H9 (cell line): ENCODE results near the gene NOXRED1. TPM values are rescaled to one million over a fixed set of nuclear protein-coding genes. Genes with fewer than 3 reads are reported as not detected.

Source experiments
- DNase-seq: peaks from one replicate; pipeline ENCODE4 v3.0.0-alpha.2; 2017
- H2AFZ ChIP-seq: one replicate; pipeline ENCODE4 v1.6.1; 2013; ENCODE audit warnings: mild to moderate bottlenecking, low read length, control low read depth, moderate library complexity
- H2AK5ac ChIP-seq: 2 replicates; pipeline ENCODE4 v1.6.1; 2013; ENCODE audit warnings: low read length, control low read depth, mixed read lengths; ENCODE audit not compliant: insufficient read length
- H2BK120ac ChIP-seq: one replicate; pipeline ENCODE4 v1.6.1; 2013; ENCODE audit warnings: low read depth, mild to moderate bottlenecking, low read length, control low read depth, inconsistent platforms; ENCODE audit not compliant: poor library complexity, severe bottlenecking
- H2BK12ac ChIP-seq: 2 replicates; pipeline ENCODE4 v1.6.1; 2013; ENCODE audit warnings: low read length, control low read depth, mixed read lengths, low read depth; ENCODE audit not compliant: insufficient read length
- H2BK15ac ChIP-seq: 2 replicates; pipeline ENCODE4 v1.6.1; 2013; ENCODE audit warnings: low read depth, low read length, control low read depth
- H2BK20ac ChIP-seq: one replicate; pipeline ENCODE4 v1.6.1; 2013; ENCODE audit warnings: low read depth, mild to moderate bottlenecking, low read length, control low read depth, inconsistent platforms; ENCODE audit not compliant: poor library complexity, severe bottlenecking
- H2BK5ac ChIP-seq: 2 replicates; pipeline ENCODE4 v1.6.1; 2013; ENCODE audit warnings: low read length, control low read depth, mixed read lengths; ENCODE audit not compliant: insufficient read length
- H3K14ac ChIP-seq: 2 replicates; pipeline ENCODE4 v1.6.1; 2013; ENCODE audit warnings: low read length, control low read depth; ENCODE audit not compliant: insufficient read depth
- H3K18ac ChIP-seq: 2 replicates; pipeline ENCODE4 v1.6.1; 2013; ENCODE audit warnings: low read depth, mild to moderate bottlenecking, mixed read lengths, low read length, control low read depth; ENCODE audit not compliant: insufficient read length
- H3K23ac ChIP-seq: 2 replicates; pipeline ENCODE4 v1.6.1; 2013; ENCODE audit warnings: low read length, control low read depth, mixed read lengths, low read depth; ENCODE audit not compliant: insufficient read length
- H3K23me2 ChIP-seq: 2 replicates; pipeline ENCODE4 v1.6.1; 2013; ENCODE audit warnings: low read depth, mild to moderate bottlenecking, mixed read lengths, low read length, control low read depth; ENCODE audit not compliant: insufficient read length, poor library complexity, severe bottlenecking
- H3K27ac ChIP-seq: 2 replicates; pipeline ENCODE4 v1.5.1; 2013; ENCODE audit warnings: low read length, control low read depth, mixed read lengths, low read depth; ENCODE audit not compliant: insufficient read length
- H3K27me3 ChIP-seq: 2 replicates; pipeline ENCODE4 v1.6.1; 2013; ENCODE audit warnings: low read length, control low read depth, inconsistent platforms; ENCODE audit not compliant: insufficient read depth
- H3K4ac ChIP-seq: 2 replicates; pipeline ENCODE4 v1.6.1; 2013; ENCODE audit warnings: low read depth, mild to moderate bottlenecking, control low read depth, inconsistent platforms, low read length, moderate library complexity
- H3K4me1 ChIP-seq: 2 replicates; pipeline ENCODE4 v1.6.1; 2013; ENCODE audit warnings: low read length, control low read depth, inconsistent platforms; ENCODE audit not compliant: insufficient read depth
- H3K4me2 ChIP-seq: 2 replicates; pipeline ENCODE4 v1.6.1; 2013; ENCODE audit warnings: low read length, control low read depth, mixed read lengths; ENCODE audit not compliant: insufficient read length, insufficient read depth
- H3K56ac ChIP-seq: 2 replicates; pipeline ENCODE4 v1.6.1; 2013; ENCODE audit warnings: low read depth, mild to moderate bottlenecking, mixed read lengths, low read length, control low read depth; ENCODE audit not compliant: insufficient read length
- H3K79me1 ChIP-seq: 2 replicates; pipeline ENCODE4 v1.6.1; 2013; ENCODE audit warnings: low read depth, mild to moderate bottlenecking, moderate library complexity, low read length, control low read depth, inconsistent platforms; ENCODE audit not compliant: insufficient read depth, poor library complexity, severe bottlenecking
- H3K79me2 ChIP-seq: 2 replicates; pipeline ENCODE4 v1.6.1; 2013; ENCODE audit warnings: low read length, control low read depth, inconsistent platforms; ENCODE audit not compliant: insufficient read depth
- H3K9ac ChIP-seq: 2 replicates; pipeline ENCODE4 v1.6.1; 2013; ENCODE audit warnings: low read length, control low read depth, mixed read lengths; ENCODE audit not compliant: insufficient read length; ENCODE audit errors: extremely low read depth
- H3K9me3 ChIP-seq: one replicate; pipeline ENCODE4 v1.6.1; 2013; ENCODE audit warnings: low read depth, low read length, inconsistent platforms; ENCODE audit not compliant: control insufficient read depth
- H3T11ph ChIP-seq: one replicate; pipeline ENCODE4 v1.6.1; 2013; ENCODE audit warnings: mild to moderate bottlenecking, low read length, control low read depth, inconsistent platforms
- H4K20me1 ChIP-seq: one replicate; pipeline ENCODE4 v1.6.1; 2013; ENCODE audit not compliant: control insufficient read depth, insufficient read length, insufficient read depth
- H4K5ac ChIP-seq: 2 replicates; pipeline ENCODE4 v1.6.1; 2013; ENCODE audit warnings: low read depth, mild to moderate bottlenecking, mixed read lengths, low read length, control low read depth; ENCODE audit not compliant: insufficient read length
- H4K8ac ChIP-seq: replicated peaks from 2 replicates; pipeline ENCODE4 v1.6.1; 2013; ENCODE audit warnings: low read length, control low read depth, mixed read lengths, low read depth; ENCODE audit not compliant: insufficient read length
- H4K91ac ChIP-seq: 2 replicates; pipeline ENCODE4 v1.6.1; 2013; ENCODE audit warnings: low read depth, mild to moderate bottlenecking, moderate library complexity, mixed read lengths, low read length, control low read depth; ENCODE audit not compliant: insufficient read length
- H3K27ac Mint-ChIP-seq, 3 experiments: 2 replicates in 2 of 3; 3 replicates in 1 of 3; pipeline ENCODE4 v1.8.0; 2020 to 2021; ENCODE audit warnings: mixed read lengths in 3 of 3, mild to moderate bottlenecking in 1 of 3, moderate library complexity in 1 of 3
- H3K27me3 Mint-ChIP-seq: 2 replicates; pipeline ENCODE4 v1.8.0; 2021; ENCODE audit warnings: low read depth, mild to moderate bottlenecking, moderate library complexity, mixed read lengths
- H3K36me3 Mint-ChIP-seq, 3 experiments: 2 replicates in 2 of 3; 3 replicates in 1 of 3; pipeline ENCODE4 v1.8.0; 2020 to 2021; ENCODE audit warnings: low read depth in 3 of 3, mixed read lengths in 3 of 3; ENCODE audit not compliant: insufficient read depth in 1 of 3
- H3K4me1 Mint-ChIP-seq, 2 experiments: 2 replicates each; pipeline ENCODE4 v1.8.0; 2020; ENCODE audit warnings: mixed read lengths in 2 of 2
- H3K4me3 Mint-ChIP-seq, 2 experiments: 2 replicates in 1 of 2; 3 replicates in 1 of 2; pipeline ENCODE4 v1.8.0; 2020 to 2021; ENCODE audit warnings: mild to moderate bottlenecking in 2 of 2, mixed read lengths in 2 of 2, moderate library complexity in 1 of 2
- H3K9me3 Mint-ChIP-seq, 2 experiments: 2 replicates in 1 of 2; 3 replicates in 1 of 2; pipeline ENCODE4 v1.8.0; 2020; ENCODE audit warnings: mild to moderate bottlenecking in 2 of 2, mixed read lengths in 2 of 2, moderate library complexity in 1 of 2
- CTCF ChIP-seq: fragments of 200-600 bp; sonication (generic); conservative IDR thresholded peaks from 3 replicates; pipeline ENCODE4 v1.8.0; 2021; ENCODE audit warnings: antibody characterized with exemption, mild to moderate bottlenecking
- WGBS: extraction: QIAGEN DNeasy Blood & Tissue Kit; methylation state at CpG from one replicate; pipeline ENCODE4 v1.1.7; 2013; ENCODE audit warnings: missing lambda C conversion rate, low lambda C conversion rate, mixed read lengths; ENCODE audit not compliant: insufficient read length; ENCODE audit errors: extremely low coverage; 5-methylcytosine and 5-hydroxymethylcytosine counted together
- total RNA-seq: library from RNA; stranded (reverse); gene quantifications from 2 replicates; pipeline ENCODE4 v1.2.1, GENCODE V29; 2021

Gene NOXRED1
- total RNA-seq, 1 experiment from 2014 or later = not detected

- no peak overlapping the region for H3K56ac ChIP-seq
- WGBS = no CpG with 5 or more reads among the region's 5 CpGs
- H4K5ac ChIP-seq = no peak overlapping the region
Measured at GRCh38 chr14:77353469-77354141, 69.7 kb downstream of the NOXRED1 start.

More at GRCh38 chr14:77353469-77354141, 69.7 kb downstream of the NOXRED1 start:
- Mint-ChIP-seq H3K36me3 (peaks cover 0 to 12% (median 2%) of the 10 kb centered on the region in 3 experiments; a peak in 4 of 7 replicates), H3K4me3 (no peak overlapping the region), H3K4me1 (no peaks in the 10 kb centered on the region), H3K27me3 (no peaks in the 10 kb centered on the region), H3K9me3 (no peaks in the 10 kb centered on the region), H3K27ac (no peak overlapping the region)
- H3K4ac ChIP-seq = no peak overlapping the region
- no peaks in the 10 kb centered on the region for H3K9me3 ChIP-seq
- no peaks in the 10 kb centered on the region for H3K79me1 ChIP-seq
- no peaks in the 10 kb centered on the region for H4K20me1 ChIP-seq
- H2AFZ ChIP-seq = no peak overlapping the region
- no peak overlapping the region for H4K91ac ChIP-seq
- TF ChIP-seq CTCF = no peak
- no peak overlapping the region for H4K8ac ChIP-seq
- no peaks in the 10 kb centered on the region for H3K4me1 ChIP-seq
- no peak overlapping the region for H2BK5ac ChIP-seq
- no peak overlapping the region for H3T11ph ChIP-seq
- H3K4me2 ChIP-seq = no peak overlapping the region
- H3K18ac ChIP-seq = no peak overlapping the region
- no peak for DNase-seq
- no peak overlapping the region for H3K23ac ChIP-seq
- no peak overlapping the region for H2BK12ac ChIP-seq
- no peak overlapping the region for H3K27ac ChIP-seq
- no peaks in the 10 kb centered on the region for H3K27me3 ChIP-seq
- H2BK20ac ChIP-seq = no peak overlapping the region
- no peak overlapping the region for H2BK15ac ChIP-seq
- H3K14ac ChIP-seq = no peak overlapping the region
- H2AK5ac ChIP-seq = no peak overlapping the region
- H2BK120ac ChIP-seq = no peak overlapping the region
- no peak overlapping the region for H3K9ac ChIP-seq
- no peaks in the 10 kb centered on the region for H3K23me2 ChIP-seq
- H3K79me2 ChIP-seq = no peaks in the 10 kb centered on the region
